HG02870 (cell line): ENCODE data around the gene POLH.
A peak's percentile ranks its signal among the peaks of the same experiment; 100 is the strongest.
"Not testable (repeated sequence)": the region's sequence is repeated elsewhere in the genome, so short reads cannot be mapped to it uniquely, and the experiment has no call there.

Source experiments
- ATAC-seq: cut with Tn5 transposase; IDR thresholded peaks from one replicate; pipeline ENCODE4 v1.9.1; 2021; ENCODE audit warnings: mild to moderate bottlenecking, moderate library complexity; ENCODE audit not compliant: unreplicated experiment

POLH gene

DNA sequence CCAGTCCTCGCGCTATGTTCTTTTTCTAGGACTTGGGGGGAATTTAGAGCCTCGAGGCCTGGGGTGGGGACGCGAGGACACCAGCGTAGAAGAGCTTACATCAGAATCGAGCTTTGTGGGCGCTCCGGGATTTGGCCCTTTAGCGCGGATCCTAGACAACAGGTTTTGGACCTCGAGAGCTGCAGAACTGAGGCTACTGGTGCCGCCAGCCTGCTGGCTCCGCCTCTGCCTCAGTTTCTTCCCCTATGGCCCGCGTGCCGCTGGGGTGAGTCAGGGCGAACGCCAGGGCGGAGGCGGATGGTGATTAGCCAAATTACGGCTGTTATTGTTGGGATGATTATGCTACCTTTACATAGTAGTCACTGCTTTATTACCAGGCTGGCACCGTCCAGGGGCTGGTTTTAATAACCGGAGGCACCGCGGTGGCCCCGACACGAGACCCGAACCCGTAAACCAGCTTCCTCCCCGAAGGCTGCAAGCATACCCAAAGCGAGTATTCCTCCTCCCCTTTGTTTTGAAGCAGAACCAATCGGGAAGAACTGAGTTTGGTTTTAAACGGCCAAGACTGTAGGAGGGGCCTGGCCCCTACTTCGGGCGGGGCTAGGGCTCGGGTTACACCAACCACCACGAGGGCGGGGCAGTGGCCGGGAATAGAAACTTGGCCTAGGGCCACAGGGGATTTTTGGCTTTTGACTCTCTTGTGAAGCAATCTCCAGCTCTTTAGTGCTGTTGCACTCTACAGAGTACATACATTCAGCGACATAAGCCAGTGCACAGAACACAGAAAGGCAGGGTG lies 53.7 kb downstream of the POLH start:
- peak; percentile 67 for ATAC-seq

DNA sequence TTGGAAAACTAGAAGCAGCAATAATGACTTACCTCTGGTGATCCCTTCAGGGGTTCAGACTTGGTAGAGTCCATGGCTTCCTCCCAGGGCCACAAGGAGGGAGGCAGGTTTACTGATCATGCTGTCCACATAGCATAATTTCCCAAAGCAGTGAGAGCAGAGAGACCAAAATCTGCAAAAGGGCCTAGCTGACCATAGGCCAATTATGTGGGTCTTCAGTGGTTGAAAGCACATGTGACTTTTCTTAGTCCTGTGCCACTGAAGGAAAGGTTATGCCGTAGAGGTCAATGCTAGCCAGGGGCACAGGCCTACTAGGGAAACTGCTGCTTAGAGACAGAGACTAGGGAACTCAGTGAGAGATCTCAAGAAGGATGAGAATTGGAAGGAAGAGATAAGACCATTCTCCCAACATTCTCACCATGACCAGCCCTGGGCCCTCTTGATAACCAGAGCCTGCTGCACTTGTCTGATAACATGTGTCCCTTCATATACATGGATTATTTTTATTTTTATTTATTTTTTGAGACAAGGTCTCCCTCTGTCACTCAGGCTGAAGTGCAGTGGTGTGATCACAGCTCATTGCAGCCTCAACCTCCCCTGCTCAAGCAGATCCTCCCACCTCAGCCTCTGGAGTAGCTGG lies 55.1 kb downstream of the POLH start:
- ATAC-seq, result no peak

DNA sequence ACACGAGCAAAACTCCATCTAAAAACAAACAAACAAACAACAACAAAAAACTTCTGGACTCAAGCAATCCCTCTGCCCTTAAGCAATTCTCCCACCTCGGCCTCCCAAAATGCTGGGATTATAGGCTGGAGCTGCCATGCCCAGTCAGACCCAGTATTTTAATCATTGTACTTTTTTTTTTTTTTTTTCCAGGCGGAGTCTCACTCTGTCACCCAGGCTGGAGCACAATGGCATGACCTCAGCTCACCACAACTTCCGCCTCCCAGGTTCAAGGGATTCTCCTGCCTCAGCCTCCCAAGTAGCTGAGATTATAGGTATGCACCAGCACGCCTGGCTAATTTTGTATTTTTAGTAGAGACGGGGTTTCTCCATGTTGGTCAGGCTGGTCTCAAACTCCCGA lies 57.0 kb downstream of the POLH start:
- ATAC-seq, result not testable (repeated sequence)

DNA sequence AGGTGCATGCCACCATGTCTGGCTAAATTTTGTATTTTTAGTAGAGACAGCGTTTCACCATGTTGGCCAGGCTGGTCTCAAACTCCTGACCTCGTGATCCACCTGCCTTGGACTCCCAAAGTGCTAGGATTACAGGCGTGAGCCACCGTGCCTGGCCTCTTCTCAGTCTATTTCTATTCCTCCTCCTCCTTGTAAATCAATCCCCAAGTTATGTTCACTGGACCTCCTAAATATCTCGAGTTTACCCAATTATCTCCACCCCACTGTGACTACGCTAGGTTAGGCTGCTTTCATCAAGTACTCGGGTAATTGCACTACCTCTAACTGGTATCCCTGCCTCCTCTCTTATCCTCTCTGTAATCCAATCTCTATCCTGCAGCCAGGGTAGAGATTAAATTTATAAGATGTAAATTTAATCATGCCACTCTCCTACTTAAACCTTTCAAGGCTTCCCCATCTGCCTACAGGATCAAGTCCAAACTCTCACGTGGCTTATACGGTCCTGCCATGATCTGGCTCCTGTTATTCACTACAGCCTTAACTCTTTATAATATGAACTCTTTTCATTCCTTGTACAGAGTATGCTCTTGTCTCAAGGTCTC lies 58.8 kb downstream of the POLH start:
- no peak for ATAC-seq

DNA sequence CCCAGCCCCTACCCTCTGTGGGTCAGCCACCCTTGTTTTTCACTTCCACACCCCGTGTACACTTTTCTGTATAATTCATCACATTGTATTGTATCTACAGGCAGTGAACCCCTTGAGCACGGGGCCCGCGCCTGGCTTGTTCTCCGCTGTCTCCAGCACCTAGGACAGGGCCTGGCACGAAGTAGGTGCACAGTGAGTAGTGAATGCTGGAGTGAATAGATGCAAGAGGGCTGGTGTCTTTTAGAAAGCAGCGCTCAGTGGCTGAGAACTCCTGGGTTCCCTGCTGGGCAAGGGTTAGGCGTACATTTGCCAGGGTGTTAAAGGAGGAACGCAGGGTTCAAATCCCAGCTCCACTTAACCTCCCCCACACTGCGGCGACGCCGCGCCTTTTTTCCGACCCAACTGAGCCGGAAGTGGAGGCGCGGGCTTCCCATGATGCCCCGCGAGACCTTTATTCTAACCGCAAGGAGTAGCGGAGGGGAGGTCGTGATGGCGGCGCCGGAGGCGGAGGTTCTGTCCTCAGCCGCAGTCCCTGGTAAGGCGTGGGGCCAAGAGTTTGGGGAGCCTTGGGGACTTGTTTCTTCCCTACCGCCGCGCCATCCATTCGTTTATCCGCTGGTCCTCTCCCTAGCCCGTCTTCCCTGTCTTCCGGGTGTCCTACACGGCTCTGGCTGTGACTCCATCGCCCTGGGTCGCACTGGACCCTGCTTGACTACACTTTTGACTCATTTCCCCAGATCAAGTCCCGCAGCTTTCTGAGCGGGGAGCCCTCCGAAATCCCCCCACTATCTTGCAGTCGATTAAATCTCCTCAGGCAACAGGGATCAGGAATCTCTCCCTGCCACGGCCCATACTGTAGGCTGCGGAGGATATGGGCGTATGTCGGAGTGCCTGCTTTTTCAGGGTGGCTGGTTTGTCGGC lies 59.7 kb downstream of the POLH start, which contains the start of gene MAD2L1BP:
Gene MAD2L1BP, plus strand, starts transcription at position 454 of the 921 bp plus-strand sequence. Its CDS starts 36 bp downstream, at position 490.
- ATAC-seq, result peak; percentile 76

DNA sequence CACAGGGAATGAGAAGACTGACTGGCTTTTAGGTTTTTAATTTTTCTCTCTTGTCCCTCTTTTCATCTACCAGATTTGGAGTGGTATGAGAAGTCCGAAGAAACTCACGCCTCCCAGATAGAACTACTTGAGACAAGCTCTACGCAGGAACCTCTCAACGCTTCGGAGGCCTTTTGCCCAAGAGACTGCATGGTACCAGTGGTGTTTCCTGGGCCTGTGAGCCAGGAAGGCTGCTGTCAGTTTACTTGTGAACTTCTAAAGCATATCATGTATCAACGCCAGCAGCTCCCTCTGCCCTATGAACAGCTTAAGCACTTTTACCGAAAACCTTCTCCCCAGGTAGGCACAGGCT lies 60.3 kb downstream of the POLH start:
- ATAC-seq, result no peak

DNA sequence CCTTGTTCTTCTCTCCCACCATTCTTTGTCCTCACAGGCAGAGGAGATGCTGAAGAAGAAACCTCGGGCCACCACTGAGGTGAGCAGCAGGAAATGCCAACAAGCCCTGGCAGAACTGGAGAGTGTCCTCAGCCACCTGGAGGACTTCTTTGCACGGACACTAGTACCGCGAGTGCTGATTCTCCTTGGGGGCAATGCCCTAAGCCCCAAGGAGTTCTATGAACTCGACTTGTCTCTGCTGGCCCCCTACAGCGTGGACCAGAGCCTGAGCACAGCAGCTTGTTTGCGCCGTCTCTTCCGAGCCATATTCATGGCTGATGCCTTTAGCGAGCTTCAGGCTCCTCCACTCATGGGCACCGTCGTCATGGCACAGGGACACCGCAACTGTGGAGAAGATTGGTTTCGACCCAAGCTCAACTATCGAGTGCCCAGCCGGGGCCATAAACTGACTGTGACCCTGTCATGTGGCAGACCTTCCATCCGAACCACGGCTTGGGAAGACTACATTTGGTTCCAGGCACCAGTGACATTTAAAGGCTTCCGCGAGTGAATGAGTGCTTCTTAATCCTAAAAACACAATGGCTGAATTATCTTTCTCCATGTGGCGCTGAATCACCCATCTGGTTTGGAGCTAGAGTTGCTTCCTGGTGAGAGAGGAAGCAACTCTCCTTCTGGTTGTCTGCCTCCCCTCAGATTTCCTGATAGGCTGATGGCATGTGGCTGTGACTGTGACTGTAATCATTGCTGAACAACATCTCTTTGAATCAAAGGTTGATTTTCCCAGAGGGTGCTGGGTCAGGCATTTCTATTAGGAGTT lies 64.2 kb downstream of the POLH start:
- no peak for ATAC-seq

DNA sequence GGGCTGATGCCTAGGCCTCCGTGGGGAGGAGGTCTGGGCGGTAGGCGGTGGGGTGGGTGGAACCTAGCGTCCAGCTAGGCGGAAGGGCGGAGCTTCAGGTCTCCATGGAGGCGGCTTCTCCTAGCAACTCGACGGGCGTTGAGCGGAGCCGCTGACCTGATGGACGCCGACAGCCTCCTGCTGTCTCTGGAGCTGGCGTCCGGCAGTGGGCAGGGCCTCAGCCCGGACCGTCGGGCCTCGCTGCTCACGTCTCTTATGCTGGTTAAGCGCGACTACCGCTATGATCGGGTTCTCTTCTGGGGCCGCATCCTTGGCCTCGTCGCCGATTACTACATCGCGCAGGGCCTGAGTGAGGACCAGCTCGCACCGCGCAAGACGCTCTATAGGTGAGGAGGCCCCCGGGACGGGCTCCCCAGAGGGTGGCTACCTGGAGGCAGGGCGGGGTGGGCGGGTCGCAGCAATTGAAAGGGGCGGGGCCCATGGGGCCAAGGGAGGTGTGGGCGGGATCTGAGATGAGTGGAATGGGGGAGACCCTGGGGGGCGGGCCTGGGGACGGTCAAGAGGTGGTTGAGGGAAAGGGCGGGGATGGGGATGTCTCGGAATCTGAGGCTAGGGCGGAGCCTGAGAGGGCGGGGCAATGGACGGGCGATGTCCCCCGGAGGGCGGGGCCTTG lies 69.1 kb downstream of the POLH start, which contains the start of gene RSPH9:
Gene RSPH9, plus strand, starts transcription at position 97 of the 673 bp plus-strand sequence. Its CDS starts 63 bp downstream, at position 160.
- no peak for ATAC-seq

DNA sequence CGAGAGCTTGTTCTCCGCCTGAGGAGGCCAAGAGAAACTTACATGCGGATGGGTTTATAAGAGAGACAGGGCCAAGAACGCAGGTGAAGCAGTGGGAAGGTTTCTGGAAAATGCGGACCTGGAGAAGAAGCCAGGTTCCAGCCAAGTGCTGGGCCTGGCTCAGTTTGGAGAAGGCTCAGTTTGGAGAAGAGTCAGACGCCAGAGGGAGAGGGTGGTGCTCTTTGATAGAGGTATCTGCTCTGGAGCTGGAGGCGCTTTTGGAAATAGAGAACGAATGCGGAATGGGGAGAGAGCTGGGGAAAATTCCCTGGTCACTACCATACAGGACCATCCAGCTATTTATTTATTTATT lies 69.6 kb downstream of the POLH start:
- ATAC-seq, result no peak

DNA sequence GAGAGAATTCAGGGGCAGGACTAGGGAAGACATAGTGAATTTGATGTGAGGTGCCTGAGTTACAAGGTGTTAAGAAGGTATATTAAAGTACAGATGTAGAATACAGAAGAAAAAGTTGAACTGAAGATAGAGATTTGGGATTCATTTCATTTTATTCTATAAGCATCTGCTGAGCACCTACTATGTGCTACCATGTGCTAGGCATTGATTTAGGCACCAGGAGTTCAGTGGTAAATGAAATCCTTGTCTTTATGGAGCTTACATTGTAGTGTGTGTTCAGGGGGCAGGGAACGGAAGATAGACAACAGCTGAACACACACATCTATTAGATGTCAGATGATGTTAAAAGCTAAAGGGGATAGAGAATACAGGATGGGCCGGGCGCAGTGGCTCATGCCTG lies 71.6 kb downstream of the POLH start:
- no peak for ATAC-seq

DNA sequence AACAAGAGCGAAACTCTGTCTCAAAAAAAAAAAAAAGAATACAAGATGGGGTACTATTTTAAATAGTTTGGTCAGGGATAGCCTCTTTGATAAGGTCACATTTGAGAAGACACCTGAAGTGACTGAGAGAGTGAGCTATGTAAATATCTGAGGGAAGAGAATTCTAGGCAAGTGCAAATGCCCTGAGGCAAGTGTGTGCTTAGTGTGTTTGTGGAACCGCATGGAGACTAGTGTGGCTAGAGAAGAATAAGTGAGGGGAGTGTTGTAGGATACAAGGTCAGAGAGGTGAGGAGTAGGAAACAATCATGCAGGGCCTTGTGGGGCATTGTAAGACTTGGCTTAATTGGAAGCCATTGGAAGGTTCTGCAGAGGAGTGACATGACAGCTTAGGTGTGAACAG lies 72.3 kb downstream of the POLH start:
- ATAC-seq, result no peak

DNA sequence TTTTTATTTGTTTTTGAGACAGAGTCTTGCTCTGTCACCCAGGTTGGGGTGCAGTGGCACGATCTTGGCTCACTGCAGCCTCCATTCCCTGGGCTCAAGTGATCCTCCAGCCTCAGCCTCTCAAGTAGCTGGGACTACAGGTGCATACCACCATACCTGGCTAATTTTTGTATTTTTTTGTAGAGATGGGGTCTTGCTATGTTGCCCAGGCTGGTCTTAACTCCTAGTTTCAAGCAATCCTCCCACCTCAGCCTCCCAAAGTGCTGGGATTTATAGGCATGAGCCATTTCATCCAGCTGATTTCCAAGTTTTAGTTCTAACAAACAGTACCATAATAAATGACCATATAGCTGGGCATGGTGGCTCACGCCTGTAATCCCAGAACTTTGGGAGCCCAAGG lies 76.8 kb downstream of the POLH start:
- not testable (repeated sequence) for ATAC-seq

DNA sequence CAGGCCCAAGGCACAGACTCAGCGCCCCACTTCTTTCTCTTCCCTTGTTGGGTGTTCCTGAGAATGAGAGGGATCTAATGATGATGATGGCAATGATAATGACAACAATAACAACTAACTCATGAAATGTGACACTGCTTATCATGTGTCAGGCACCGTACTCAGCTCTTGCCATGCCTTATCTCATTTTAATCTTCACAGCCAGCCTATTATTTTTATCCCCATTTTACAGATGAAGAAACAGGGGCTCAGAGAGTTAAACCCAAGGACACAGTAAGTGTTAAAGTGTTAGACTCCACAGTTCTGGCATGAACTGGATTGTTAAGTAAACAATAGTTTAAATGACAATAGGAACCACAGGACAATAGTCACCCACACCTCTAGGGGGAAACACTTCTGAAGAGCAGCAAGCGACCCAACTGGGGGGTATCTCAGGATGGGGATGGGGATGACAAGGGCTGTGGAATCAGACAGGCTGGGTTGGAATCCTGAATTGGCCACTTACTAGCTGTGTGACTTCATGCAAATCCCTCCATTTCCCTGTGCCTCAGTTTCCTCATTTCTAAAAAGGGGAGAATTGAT lies 81.3 kb downstream of the POLH start:
- ATAC-seq, result no peak

DNA sequence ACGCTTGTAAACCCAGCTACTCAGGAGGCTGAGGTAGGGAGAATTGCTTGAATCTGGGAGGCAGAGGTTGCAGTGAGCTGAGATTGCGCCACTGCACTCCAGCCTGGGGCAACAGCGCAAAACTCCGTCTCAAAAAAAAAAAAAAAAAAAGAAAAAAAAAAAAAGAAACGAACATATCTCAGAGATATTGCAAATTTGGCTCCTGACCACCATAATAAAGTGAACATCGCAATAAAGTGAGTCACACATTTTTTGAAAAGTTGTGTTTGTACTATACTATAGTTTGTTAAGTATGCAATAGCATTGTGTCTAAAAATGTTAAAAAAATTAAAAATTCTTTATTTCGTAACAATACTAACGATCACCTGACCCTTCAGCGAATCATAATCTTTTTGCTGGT lies 82.2 kb downstream of the POLH start:
- no peak for ATAC-seq

DNA sequence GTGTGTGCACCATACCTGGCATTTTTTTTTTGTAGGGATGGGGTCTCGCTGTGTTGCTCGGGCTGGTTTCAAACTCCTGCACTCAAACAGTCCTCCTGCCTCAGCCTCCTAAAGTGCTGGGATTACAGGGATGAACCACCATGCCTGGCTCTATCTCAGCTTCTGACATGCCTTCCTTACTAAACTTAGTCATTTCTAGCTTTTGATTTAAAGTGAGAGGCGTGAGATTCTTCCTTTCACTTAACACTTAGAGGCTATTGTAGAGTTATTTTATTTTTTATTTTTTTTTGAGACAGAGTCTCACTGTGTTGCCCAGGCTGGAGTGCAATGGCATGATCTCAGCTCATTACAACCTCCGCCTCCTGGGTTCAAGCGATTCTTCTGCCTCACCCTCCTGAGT lies 87.0 kb downstream of the POLH start:
- not testable (repeated sequence) for ATAC-seq
